Astrocyte of the spinal cord (primary cell): ENCODE data around the gene CNTN5.
"Not testable (repeated sequence)": the region's sequence is repeated elsewhere in the genome, so short reads cannot be mapped to it uniquely, and the experiment has no call there.

Source experiments
- DNase-seq: peaks from one replicate; pipeline ENCODE4 v3.0.0; 2011; ENCODE audit warnings: low read depth, low spot score
- H3K4me3 ChIP-seq: 2 replicates; pipeline ENCODE4 v1.5.1; 2011; ENCODE audit warnings: low read depth, mild to moderate bottlenecking, low read length, moderate library complexity
- CTCF ChIP-seq: IDR thresholded peaks from 2 replicates; pipeline ENCODE4 v1.5.1; 2012; ENCODE audit warnings: low read depth, mild to moderate bottlenecking, low read length, inconsistent platforms
- in situ Hi-C: cut with HindIII; loops from 2 replicates; pipeline ENCODE4 v1.10.0; 2017; ENCODE audit warnings: low sequenced_read_pairs

The CNTN5 gene

GRCh38 chr11:99803501-99803900 is 782.8 kb downstream of the CNTN5 start:
- DNase-seq, result no peak
- in situ Hi-C loops, result no loop called here
- no peak for TF ChIP-seq CTCF
- H3K4me3 ChIP-seq, result no peak overlapping the region

GRCh38 chr11:99812516-99812915 is 791.8 kb downstream of the CNTN5 start:
- no peak for TF ChIP-seq CTCF
- in situ Hi-C loops, result no loop called here
- DNase-seq, result no peak
- no peak overlapping the region for H3K4me3 ChIP-seq

GRCh38 chr11:99814021-99814420 is 793.3 kb downstream of the CNTN5 start:
- TF ChIP-seq CTCF, result no peak
- H3K4me3 ChIP-seq, result no peak overlapping the region
- in situ Hi-C loops, result no loop called here
- DNase-seq, result peak; percentile 1

- in situ Hi-C loops, result no loop called here
These were observed 794.0 kb downstream of the CNTN5 start for GRCh38 chr11:99814738-99815137.

GRCh38 chr11:99818991-99819390 is 798.2 kb downstream of the CNTN5 start:
- no peak for DNase-seq
- in situ Hi-C loops, result no loop called here
- no peak overlapping the region for H3K4me3 ChIP-seq
- no peak for TF ChIP-seq CTCF

More at GRCh38 chr11:99814738-99815137, 794.0 kb downstream of the CNTN5 start:
- TF ChIP-seq CTCF, result no peak
- H3K4me3 ChIP-seq, result no peak overlapping the region
- DNase-seq, result no peak

- DNase-seq, result peak; percentile 28
- H3K4me3 ChIP-seq, result no peak overlapping the region
- TF ChIP-seq CTCF, result no peak
- in situ Hi-C loops, result no loop called here
These were observed 802.3 kb downstream of the CNTN5 start for GRCh38 chr11:99822846-99823565.

GRCh38 chr11:99836739-99837138 is 816.0 kb downstream of the CNTN5 start:
- DNase-seq, H3K4me3 ChIP-seq, in situ Hi-C loops: not testable (repeated sequence)
